ENCODE results near the gene CLDND2. TPM values are rescaled to one million over a fixed set of nuclear protein-coding genes. Genes with fewer than 3 reads are reported as not detected.

Gene CLDND2
- total and polyA plus RNA-seq, 11 donors, result 0.46 to 2.3 (median 0.92) TPM; not detected in 5

DNA sequence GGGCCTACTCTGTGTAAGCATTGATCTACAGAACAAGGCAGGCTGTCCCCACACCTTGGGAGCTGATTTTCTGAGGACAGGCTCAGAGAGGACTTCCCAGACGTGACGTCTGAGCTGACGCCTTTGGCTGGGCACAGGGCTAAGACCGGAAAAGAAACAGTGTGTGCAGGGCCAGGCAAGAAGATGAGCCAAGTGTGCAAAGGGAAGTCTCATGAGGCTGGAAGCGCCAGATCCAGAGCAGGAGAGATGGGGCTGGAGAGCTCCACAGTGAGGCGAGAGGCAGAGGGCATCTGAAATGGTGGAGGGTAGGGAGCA lies 44.7 kb downstream of the CLDND2 start:
- Histone ChIP-seq H3K27me3 (peaks cover 20 to 57% (median 34%) of the 10 kb centered on the region in 9 donors), H3K36me3 (no peaks in the 10 kb centered on the region), H3K9me3 (no peaks in the 10 kb centered on the region), H3K4me3 (no peak overlapping the region), H3K27ac (no peak overlapping the region), H3K4me1 (peaks cover 0 to 17% (median 4%) of the 10 kb centered on the region in 12 donors)
- WGBS, 4 donors, result 63 to 73% (median 69%) methylated on average over 6 of the region's 6 CpGs
- ATAC-seq, result no peak
- no peak for DNase-seq
- intact Hi-C loops (cut with DNase I), result no loop called here
- TF ChIP-seq CTCF (IDR thresholded peaks at IDR 0.05) (no peak), POLR2A (IDR thresholded peaks at IDR 0.05) (no peak)

DNA sequence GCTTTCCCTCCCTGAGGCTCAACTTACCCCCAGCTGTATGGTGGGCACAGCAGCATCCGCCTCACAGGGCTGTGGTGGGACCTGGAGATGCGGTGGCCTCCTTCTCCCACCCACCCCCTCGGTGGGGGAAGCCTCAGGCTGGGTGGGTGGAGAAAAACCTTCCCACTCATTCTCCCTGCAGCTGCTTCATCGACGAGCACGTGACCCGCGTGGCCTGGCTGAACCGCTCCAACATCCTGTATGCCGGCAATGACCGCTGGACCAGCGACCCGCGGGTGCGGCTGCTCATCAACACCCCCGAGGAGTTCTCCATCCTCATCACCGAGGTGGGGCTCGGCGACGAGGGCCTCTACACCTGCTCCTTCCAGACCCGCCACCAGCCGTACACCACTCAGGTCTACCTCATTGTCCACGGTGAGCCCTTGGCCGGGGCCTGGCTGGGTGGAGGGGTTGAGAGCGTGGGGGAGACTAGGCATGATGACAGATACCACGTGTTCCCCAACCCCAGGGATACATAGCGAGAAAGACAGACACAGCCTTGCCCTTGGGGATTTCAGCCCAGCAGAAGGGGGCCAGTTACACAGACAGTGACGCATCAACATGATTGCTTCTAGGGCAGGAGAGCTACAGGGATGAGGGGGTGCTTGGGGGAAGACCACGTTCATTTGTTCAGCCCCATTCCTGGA lies 45.2 kb downstream of the CLDND2 start:
- 68 to 77% (median 73%) methylated on average over 28 to 29 of the region's 29 CpGs for WGBS, 4 donors
- ATAC-seq, result no peak

GRCh38 chr19:51321799-51322198 lies 47.0 kb downstream of the CLDND2 start:
- H3K27ac ChIP-seq, result no peak overlapping the region
- ATAC-seq (no peak), DNase-seq (no peak)
- intact Hi-C loops (cut with DNase I), result no loop called here
- TF ChIP-seq POLR2A (IDR thresholded peaks at IDR 0.05), result no peak
- TF ChIP-seq CTCF (IDR thresholded peaks at IDR 0.05), result no peak
- no peak overlapping the region for H3K4me3 ChIP-seq
- H3K4me1 ChIP-seq, result peaks cover 0 to 2% (median 0%) of the 10 kb centered on the region in 12 donors
- WGBS, 4 donors, result 68 to 77% (median 74%) methylated on average over 14 of the region's 14 CpGs
- H3K9me3 ChIP-seq, result no peaks in the 10 kb centered on the region
- peaks cover 1 to 44% (median 11%) of the 10 kb centered on the region in 9 donors for H3K27me3 ChIP-seq
- no peaks in the 10 kb centered on the region for H3K36me3 ChIP-seq

More for the DNA sequence above, 45.2 kb downstream of the CLDND2 start:
- Histone ChIP-seq H3K27ac (no peak overlapping the region), H3K36me3 (no peaks in the 10 kb centered on the region), H3K4me3 (no peak overlapping the region), H3K27me3 (peaks cover 19 to 52% (median 29%) of the 10 kb centered on the region in 9 donors), H3K9me3 (no peaks in the 10 kb centered on the region), H3K4me1 (peaks cover 0 to 17% (median 4%) of the 10 kb centered on the region in 12 donors)
- no peak for TF ChIP-seq POLR2A (IDR thresholded peaks at IDR 0.05)
- TF ChIP-seq CTCF (IDR thresholded peaks at IDR 0.05), result no peak
- DNase-seq, result no peak
- intact Hi-C loops (cut with DNase I), result no loop called here

DNA sequence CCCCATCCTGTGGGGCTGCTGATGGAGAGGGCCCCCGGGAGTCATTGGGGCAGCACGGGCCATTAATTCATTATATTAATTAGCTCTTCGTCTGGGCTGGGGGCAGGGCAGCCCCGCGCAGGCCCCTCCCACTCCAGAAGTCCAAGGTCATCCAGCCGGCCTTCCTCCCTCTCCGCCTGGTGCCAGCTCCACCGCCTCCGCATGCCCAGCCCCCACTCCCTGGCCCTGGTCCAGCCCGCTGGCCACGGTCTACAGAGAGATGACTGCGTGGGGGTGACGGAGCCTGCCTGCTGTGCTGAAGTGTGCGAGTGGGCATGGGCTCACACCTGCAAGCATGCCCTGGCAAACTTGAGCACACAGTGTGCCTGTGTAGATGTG lies 48.5 kb downstream of the CLDND2 start:
- no peak overlapping the region for H3K4me3 ChIP-seq
- H3K36me3 ChIP-seq, result no peaks in the 10 kb centered on the region
- H3K9me3 ChIP-seq, result no peaks in the 10 kb centered on the region
- no peaks in the 10 kb centered on the region for H3K4me1 ChIP-seq
- peaks cover 0 to 43% (median 3%) of the 10 kb centered on the region in 9 donors for H3K27me3 ChIP-seq
- DNase-seq, result no peak
- TF ChIP-seq CTCF (IDR thresholded peaks at IDR 0.05) (no peak), POLR2A (IDR thresholded peaks at IDR 0.05) (no peak)
- intact Hi-C loops (cut with DNase I), result no loop called here
- H3K27ac ChIP-seq, result no peak overlapping the region
- ATAC-seq, result no peak
- 19 to 32% (median 24%) methylated on average over 10 to 14 of the region's 14 CpGs for WGBS, 4 donors
